ENCODE data around the gene MRPS18B.
A peak's percentile ranks its signal among the peaks of the same experiment; 100 is the strongest.

MRPS18B gene

DNA sequence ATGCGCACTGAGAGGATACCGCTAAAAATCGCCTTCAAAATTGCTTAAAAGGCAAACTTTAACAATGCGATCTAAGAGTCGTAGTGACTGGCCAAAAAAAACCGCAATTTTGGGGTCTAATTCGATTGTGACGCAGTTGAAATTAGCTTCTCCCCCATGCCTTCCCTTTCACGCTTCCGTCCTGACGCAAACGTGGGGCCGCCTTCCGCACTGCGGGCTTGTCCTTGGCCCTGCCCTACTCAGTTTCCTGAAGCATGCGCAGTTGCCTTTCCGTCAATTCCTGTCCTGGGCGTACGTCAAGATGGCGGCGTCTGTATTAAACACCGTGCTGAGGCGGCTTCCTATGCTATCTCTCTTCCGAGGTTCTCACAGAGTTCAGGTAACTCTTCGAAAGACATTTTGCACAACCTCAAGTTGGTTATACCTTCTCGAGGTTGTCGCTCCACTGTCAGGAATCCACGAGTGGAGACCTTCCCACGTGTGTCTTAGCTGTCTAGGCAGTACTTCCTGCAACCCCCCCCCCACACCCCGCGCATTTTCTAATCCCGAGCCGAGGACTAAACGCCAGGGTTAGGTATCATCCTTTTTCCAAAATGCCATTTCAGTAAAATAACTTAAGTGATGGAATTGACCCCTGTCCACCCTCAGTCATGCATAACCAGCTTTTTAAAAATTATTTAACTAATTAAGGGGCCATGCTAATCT lies at the start of gene MRPS18B:
MRPS18B (plus strand) TSS at position 276 of the 705 bp plus-strand sequence; CDS start at position 302, 26 bp downstream.
- peak; percentile 80 for ATAC-seq

GRCh38 chr6:30568245-30568644 lies 49.4 kb upstream of the MRPS18B start:
- peak; percentile 39 to 59 for ATAC-seq

GRCh38 chr6:30570263-30570662 lies 47.4 kb upstream of the MRPS18B start:
- no peak for ATAC-seq

DNA sequence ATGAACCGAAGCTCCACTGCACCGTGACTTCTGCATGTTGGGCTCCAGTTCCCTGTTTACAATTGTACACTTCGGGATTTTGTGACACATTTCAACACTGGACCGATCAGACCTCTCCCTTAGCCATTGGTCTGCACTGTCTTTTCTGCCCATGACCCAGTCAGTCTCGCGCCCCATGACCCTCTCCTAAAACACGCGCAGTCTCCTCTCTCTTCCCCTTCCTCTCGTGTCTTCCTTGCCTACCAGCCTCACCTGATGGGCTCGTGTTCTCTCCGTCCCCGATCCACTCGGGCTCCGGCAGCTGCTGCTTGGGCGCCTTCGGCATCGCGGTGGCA lies 46.9 kb upstream of the MRPS18B start:
- ATAC-seq = peak; percentile 2 to 4

- peak; percentile 92 to 93 for ATAC-seq
These were observed 46.4 kb upstream of the MRPS18B start, which contains the start of gene ABCF1 for GRCh38 chr6:30571075-30571761. ABCF1 (plus strand) TSS chr6:30571442; CDS start chr6:30571488, 46 bp downstream.

GRCh38 chr6:30571762-30572082 lies 45.9 kb upstream of the MRPS18B start:
- ATAC-seq = no peak

DNA sequence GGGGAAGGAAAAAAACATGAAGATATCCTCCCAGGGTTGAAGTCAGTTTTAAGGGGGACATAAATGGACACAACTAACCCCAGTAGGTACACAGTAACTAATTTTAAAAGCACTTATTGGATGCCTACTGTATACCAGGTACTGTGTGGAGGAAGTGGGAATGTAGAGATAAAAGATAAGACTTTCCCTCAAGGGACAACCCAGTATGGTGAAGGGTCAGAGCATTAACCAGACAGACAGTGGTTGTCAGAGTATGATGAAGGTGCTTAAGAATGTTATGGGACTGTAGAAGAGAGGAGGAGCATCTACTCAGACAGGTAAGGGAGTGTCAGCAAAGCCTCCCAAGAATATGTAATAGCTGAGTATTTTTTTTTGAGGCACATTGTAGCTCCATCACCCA lies 45.5 kb upstream of the MRPS18B start:
- no peak for ATAC-seq

DNA sequence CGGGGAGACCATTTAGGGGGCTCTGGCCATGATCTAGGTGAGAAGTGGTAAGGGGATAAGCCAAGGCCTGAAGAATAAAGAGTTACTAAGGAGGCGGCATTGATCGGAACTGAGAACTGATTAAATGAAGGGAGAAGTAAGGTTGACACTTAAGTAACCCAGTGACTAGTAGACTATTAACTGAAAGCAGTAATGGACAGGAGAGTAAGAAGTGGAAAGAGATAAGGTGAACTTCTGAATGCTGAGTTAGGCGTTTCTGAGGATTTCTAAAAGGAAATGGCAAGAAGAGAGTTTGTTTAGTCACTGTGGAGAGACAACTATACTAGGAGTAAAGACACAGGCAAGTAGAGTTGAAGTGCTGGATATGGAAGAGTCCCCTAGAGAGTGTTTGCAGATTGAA lies 44.5 kb upstream of the MRPS18B start:
- no peak for ATAC-seq

GRCh38 chr6:30578051-30578450 lies 39.6 kb upstream of the MRPS18B start:
- ATAC-seq = no peak

- no peak for ATAC-seq
These were observed 33.7 kb upstream of the MRPS18B start for GRCh38 chr6:30583921-30584320.

GRCh38 chr6:30589754-30590358 lies 27.8 kb upstream of the MRPS18B start:
- no peak for ATAC-seq

DNA sequence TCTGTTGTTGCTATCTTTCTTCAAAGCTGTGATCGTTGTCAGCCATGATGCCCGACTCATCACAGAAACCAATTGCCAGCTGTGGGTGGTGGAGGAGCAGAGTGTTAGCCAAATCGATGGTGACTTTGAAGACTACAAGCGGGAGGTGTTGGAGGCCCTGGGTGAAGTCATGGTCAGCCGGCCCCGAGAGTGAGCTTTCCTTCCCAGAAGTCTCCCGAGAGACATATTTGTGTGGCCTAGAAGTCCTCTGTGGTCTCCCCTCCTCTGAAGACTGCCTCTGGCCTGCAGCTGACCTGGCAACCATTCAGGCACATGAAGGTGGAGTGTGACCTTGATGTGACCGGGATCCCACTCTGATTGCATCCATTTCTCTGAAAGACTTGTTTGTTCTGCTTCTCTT lies 27.1 kb upstream of the MRPS18B start:
- ATAC-seq = peak in 1 of 2 donors; percentile 34

GRCh38 chr6:30591008-30591407 lies 26.6 kb upstream of the MRPS18B start:
- ATAC-seq = peak in 1 of 2 donors; percentile 18

- no peak for ATAC-seq
These were observed 25.4 kb upstream of the MRPS18B start for GRCh38 chr6:30592287-30592686.

GRCh38 chr6:30597315-30598144 lies 20.1 kb upstream of the MRPS18B start:
- peak; percentile 76 to 81 for ATAC-seq

- no peak for ATAC-seq
These were observed 18.6 kb upstream of the MRPS18B start for GRCh38 chr6:30598912-30599624.

GRCh38 chr6:30599625-30600324 lies 17.9 kb upstream of the MRPS18B start:
- ATAC-seq = no peak

- no peak for ATAC-seq
These were observed 17.1 kb upstream of the MRPS18B start for GRCh38 chr6:30600451-30600961.

GRCh38 chr6:30601436-30601814 lies 16.2 kb upstream of the MRPS18B start:
- ATAC-seq = no peak

GRCh38 chr6:30601815-30602641 lies 15.6 kb upstream of the MRPS18B start:
- ATAC-seq = no peak

DNA sequence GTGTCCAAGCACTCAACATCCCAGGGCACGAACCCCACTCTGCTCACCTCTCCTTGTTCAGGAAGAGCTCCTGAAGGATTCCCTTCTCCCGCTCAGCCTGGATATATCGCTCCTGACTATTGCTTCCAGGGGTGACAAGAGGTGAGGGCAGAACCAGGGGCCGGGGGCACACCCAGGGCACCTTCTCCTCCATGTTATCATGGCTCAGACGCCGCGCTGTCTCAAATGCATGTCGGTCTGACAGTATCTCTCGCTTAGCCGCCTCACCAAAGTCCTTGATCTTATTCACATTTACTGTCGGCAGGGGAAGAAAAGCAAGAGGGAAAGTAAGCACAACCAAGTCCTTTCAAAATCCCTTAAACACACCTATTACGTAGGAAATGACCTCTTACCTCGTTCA lies 13.7 kb upstream of the MRPS18B start:
- no peak for ATAC-seq
